ENCODE results near the gene ZFR. TPM values are rescaled to one million over a fixed set of nuclear protein-coding genes. Genes with fewer than 3 reads are reported as not detected.

The ZFR gene
- total RNA-seq, 1 donor from 2014 or later = 73.0 TPM

GRCh38 chr5:32320576-32320975 is 124.0 kb downstream of the ZFR start:
- DNase-seq (ENCODE audit: low read depth) = no peak
- H3K27me3 ChIP-seq (ENCODE audit: control insufficient read depth, insufficient read depth, low read length) = no peaks in the 10 kb centered on the region
- no peaks in the 10 kb centered on the region for H3K36me3 ChIP-seq (ENCODE audit: control insufficient read depth, insufficient read depth, low read length)
- TF ChIP-seq CTCF (IDR thresholded peaks at IDR 0.05; ENCODE audit: insufficient read depth, low read length, poor library complexity, severe bottlenecking) = no peak
- H3K4me3 ChIP-seq (ENCODE audit: low read depth, low read length) = no peak overlapping the region

- no peak for DNase-seq (ENCODE audit: low read depth)
- no peak for TF ChIP-seq CTCF (IDR thresholded peaks at IDR 0.05; ENCODE audit: insufficient read depth, low read length, poor library complexity, severe bottlenecking)
- H3K27me3 ChIP-seq (ENCODE audit: control insufficient read depth, insufficient read depth, low read length) = no peaks in the 10 kb centered on the region
- H3K36me3 ChIP-seq (ENCODE audit: control insufficient read depth, insufficient read depth, low read length) = no peaks in the 10 kb centered on the region
- H3K4me3 ChIP-seq (ENCODE audit: low read depth, low read length) = no peak overlapping the region
Measured at GRCh38 chr5:32319926-32320543, 124.5 kb downstream of the ZFR start.

GRCh38 chr5:32319392-32319791 is 125.1 kb downstream of the ZFR start:
- Histone ChIP-seq H3K36me3 (ENCODE audit: control insufficient read depth, insufficient read depth, low read length) (no peaks in the 10 kb centered on the region), H3K4me3 (ENCODE audit: low read depth, low read length) (no peak overlapping the region), H3K27me3 (ENCODE audit: control insufficient read depth, insufficient read depth, low read length) (no peaks in the 10 kb centered on the region)
- no peak for TF ChIP-seq CTCF (IDR thresholded peaks at IDR 0.05; ENCODE audit: insufficient read depth, low read length, poor library complexity, severe bottlenecking)
- DNase-seq (ENCODE audit: low read depth) = no peak

- no peaks in the 10 kb centered on the region for H3K36me3 ChIP-seq (ENCODE audit: control insufficient read depth, insufficient read depth, low read length)
- no peak for TF ChIP-seq CTCF (IDR thresholded peaks at IDR 0.05; ENCODE audit: insufficient read depth, low read length, poor library complexity, severe bottlenecking)
- DNase-seq (ENCODE audit: low read depth) = no peak
- no peaks in the 10 kb centered on the region for H3K27me3 ChIP-seq (ENCODE audit: control insufficient read depth, insufficient read depth, low read length)
- H3K4me3 ChIP-seq (ENCODE audit: low read depth, low read length) = no peak overlapping the region
Measured at GRCh38 chr5:32317041-32317440, 127.5 kb downstream of the ZFR start.

DNA sequence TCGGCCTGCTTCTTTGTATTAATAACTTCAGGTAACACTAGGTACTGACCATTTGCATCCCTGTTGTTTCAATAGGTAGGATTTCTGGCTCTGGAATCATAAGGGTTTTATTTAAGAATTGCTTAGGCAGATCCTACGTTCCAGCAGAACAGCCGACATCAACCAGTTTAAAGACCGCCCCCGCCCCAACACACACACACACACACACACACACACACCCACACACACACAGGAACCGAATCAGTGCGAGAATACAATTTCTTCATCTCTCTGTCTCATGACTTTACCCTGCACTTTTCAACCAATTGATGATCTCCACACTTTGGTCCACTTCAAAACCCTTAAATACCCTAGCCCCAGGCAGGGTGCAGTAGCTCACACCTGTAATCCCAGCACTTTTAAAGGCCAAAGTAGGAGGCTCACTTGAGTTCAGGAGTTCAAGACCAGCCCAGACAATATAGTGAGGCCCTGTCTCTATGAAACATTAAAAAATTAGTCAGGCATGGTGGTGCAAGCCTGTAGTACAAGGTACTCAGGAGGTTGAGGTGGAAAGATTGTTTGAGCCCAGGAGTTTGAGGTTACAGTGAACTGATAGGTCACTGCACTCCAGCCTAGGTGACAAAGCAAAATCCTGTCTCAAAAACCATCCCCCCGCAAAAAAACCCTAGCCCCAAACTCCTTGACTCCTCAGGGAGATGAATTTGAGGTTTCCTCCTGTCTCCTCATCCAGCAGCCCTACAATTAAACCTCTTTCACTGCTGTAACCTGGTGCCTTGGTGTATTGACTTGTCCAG is 129.1 kb downstream of the ZFR start:
- DNase-seq (ENCODE audit: low read depth) = no peak
- Histone ChIP-seq H3K36me3 (ENCODE audit: control insufficient read depth, insufficient read depth, low read length) (no peaks in the 10 kb centered on the region), H3K4me3 (ENCODE audit: low read depth, low read length) (no peak overlapping the region), H3K27me3 (ENCODE audit: control insufficient read depth, insufficient read depth, low read length) (no peaks in the 10 kb centered on the region)
- TF ChIP-seq CTCF (IDR thresholded peaks at IDR 0.05; ENCODE audit: insufficient read depth, low read length, poor library complexity, severe bottlenecking) = no peak
